Measurements from ENCODE around the gene CACNA2D3. TPM values are rescaled to one million over a fixed set of nuclear protein-coding genes. Genes with fewer than 3 reads are reported as not detected.

CACNA2D3 gene
- polyA plus RNA-seq, 1 donor from 2014 or later = 26.2 TPM

GRCh38 chr3:54897028-54897711 is 774.8 kb downstream of the CACNA2D3 start:
- H3K4me2 ChIP-seq (ENCODE audit: low read length) = no peak overlapping the region
- H2AFZ ChIP-seq (ENCODE audit: low read depth, low read length) = no peak overlapping the region

GRCh38 chr3:54899273-54899672 is 776.9 kb downstream of the CACNA2D3 start:
- Histone ChIP-seq H4K20me1 (ENCODE audit: insufficient read depth) (no peaks in the 10 kb centered on the region), H3K4me2 (ENCODE audit: low read length) (no peak overlapping the region), H3K9me3 (ENCODE audit: low read length) (no peaks in the 10 kb centered on the region), H3F3A (ENCODE audit: insufficient read depth, low read length, poor library complexity, severe bottlenecking) (no peaks in the 10 kb centered on the region), H3K4me3 (ENCODE audit: low read length) (no peak overlapping the region), H3K27ac (ENCODE audit: low read length) (no peak overlapping the region), H3K79me2 (replicated peaks; ENCODE audit: insufficient read depth, low read length) (no peaks in the 10 kb centered on the region), H3K36me3 (ENCODE audit: insufficient read depth, low read length) (no peaks in the 10 kb centered on the region), H3K9me2 (ENCODE audit: insufficient read depth, low read length) (no peaks in the 10 kb centered on the region), H3K9ac (ENCODE audit: low read length) (no peak overlapping the region), H3K27me3 (ENCODE audit: insufficient read depth, low read depth, low read length) (no peaks in the 10 kb centered on the region), H2AFZ (ENCODE audit: low read depth, low read length) (no peak overlapping the region)
- TF ChIP-seq CTCF (IDR thresholded peaks at IDR 0.05; ENCODE audit: poor library complexity, severe bottlenecking) (no peak), EZH2 (IDR thresholded peaks at IDR 0.05; ENCODE audit: borderline replicate concordance, insufficient read depth, low read length, poor library complexity, severe bottlenecking) (no peak)

More at GRCh38 chr3:54897028-54897711, 774.8 kb downstream of the CACNA2D3 start:
- Histone ChIP-seq H3K4me3 (ENCODE audit: low read length) (no peak overlapping the region), H3K27me3 (ENCODE audit: insufficient read depth, low read depth, low read length) (no peaks in the 10 kb centered on the region), H3K9me3 (ENCODE audit: low read length) (no peaks in the 10 kb centered on the region), H3F3A (ENCODE audit: insufficient read depth, low read length, poor library complexity, severe bottlenecking) (no peaks in the 10 kb centered on the region), H3K36me3 (ENCODE audit: insufficient read depth, low read length) (no peaks in the 10 kb centered on the region), H3K79me2 (replicated peaks; ENCODE audit: insufficient read depth, low read length) (no peaks in the 10 kb centered on the region), H3K9me2 (ENCODE audit: insufficient read depth, low read length) (no peaks in the 10 kb centered on the region), H4K20me1 (ENCODE audit: insufficient read depth) (no peaks in the 10 kb centered on the region), H3K27ac (ENCODE audit: low read length) (no peak overlapping the region), H3K9ac (ENCODE audit: low read length) (no peak overlapping the region)
- no peak for TF ChIP-seq SMC3 (conservative IDR thresholded peaks at IDR 0.05; ENCODE audit: poor library complexity)
- TF ChIP-seq TAF1 (IDR thresholded peaks at IDR 0.05; ENCODE audit: low read depth) = no peak
- TF ChIP-seq EZH2 (IDR thresholded peaks at IDR 0.05; ENCODE audit: borderline replicate concordance, insufficient read depth, low read length, poor library complexity, severe bottlenecking) = no peak
- TF ChIP-seq MXI1 (conservative IDR thresholded peaks at IDR 0.05; ENCODE audit: poor library complexity, severe bottlenecking) = no peak
- no peak for TF ChIP-seq RAD21 (conservative IDR thresholded peaks at IDR 0.05)
- TF ChIP-seq REST (IDR thresholded peaks at IDR 0.05; ENCODE audit: borderline replicate concordance) = no peak
- TF ChIP-seq CTCF (IDR thresholded peaks at IDR 0.05; ENCODE audit: poor library complexity, severe bottlenecking) = no peak
- no peak for TF ChIP-seq POLR2AphosphoS5 (IDR thresholded peaks at IDR 0.05)
- no peak for TF ChIP-seq EP300 (conservative IDR thresholded peaks at IDR 0.05; ENCODE audit: poor library complexity, severe bottlenecking)

Data from neural cell (in vitro differentiated cells).